SW 1271 (cell line): ENCODE data around the gene DDX3X.
"Not testable (repeated sequence)": the region's sequence is repeated elsewhere in the genome, so short reads cannot be mapped to it uniquely, and the experiment has no call there.

Experiments
- DNase-seq, 2 experiments: peaks; one replicate each; lab custom pipeline; 2025; lab: John Stamatoyannopoulos, UW

The DDX3X gene

GRCh38 chrX:41329101-41329500 lies 4.9 kb upstream of the DDX3X start:
- DNase-seq = no peak

- DNase-seq = no peak
These were observed 2.0 kb upstream of the DDX3X start for GRCh38 chrX:41332005-41332404.

- DNase-seq = peak in 1 of 2 experiments; percentile 12
These were observed 1.5 kb upstream of the DDX3X start for GRCh38 chrX:41332408-41333002.

- DNase-seq = peak; percentile 68 to 70
These were observed 789 bp upstream of the DDX3X start for GRCh38 chrX:41333003-41333743.

GRCh38 chrX:41334363-41335197 lies 618 bp downstream of the DDX3X start:
- peak in 1 of 2 experiments; percentile 15 for DNase-seq

GRCh38 chrX:41335198-41335957 lies 1.4 kb downstream of the DDX3X start:
- peak in 1 of 2 experiments; percentile 7 for DNase-seq

GRCh38 chrX:41335958-41336331 lies 2.0 kb downstream of the DDX3X start:
- no peak for DNase-seq

GRCh38 chrX:41336447-41336846 lies 2.5 kb downstream of the DDX3X start:
- DNase-seq = no peak

GRCh38 chrX:41337140-41337539 lies 3.2 kb downstream of the DDX3X start:
- no peak for DNase-seq

GRCh38 chrX:41338436-41338835 lies 4.5 kb downstream of the DDX3X start:
- no peak for DNase-seq

- DNase-seq = no peak
These were observed 5.2 kb downstream of the DDX3X start for GRCh38 chrX:41339148-41339547.

- no peak for DNase-seq
These were observed 10.1 kb downstream of the DDX3X start for GRCh38 chrX:41344053-41344452.

- no peak for DNase-seq
These were observed 13.2 kb downstream of the DDX3X start for GRCh38 chrX:41347186-41347585.

GRCh38 chrX:41348551-41348950 lies 14.6 kb downstream of the DDX3X start:
- no peak for DNase-seq

GRCh38 chrX:41350150-41350975 lies 16.4 kb downstream of the DDX3X start:
- no peak for DNase-seq

- peak in 1 of 2 experiments; percentile 4 for DNase-seq
These were observed 17.1 kb downstream of the DDX3X start for GRCh38 chrX:41350976-41351569.

GRCh38 chrX:41351923-41352322 lies 18.0 kb downstream of the DDX3X start:
- no peak for DNase-seq

GRCh38 chrX:41352329-41352838 lies 18.4 kb downstream of the DDX3X start:
- DNase-seq = no peak

- no peak for DNase-seq
These were observed 20.0 kb downstream of the DDX3X start for GRCh38 chrX:41353985-41354384.

- no peak for DNase-seq
These were observed 35.2 kb downstream of the DDX3X start for GRCh38 chrX:41369152-41369551.

- DNase-seq = not testable (repeated sequence)
These were observed 37.6 kb downstream of the DDX3X start for GRCh38 chrX:41371575-41371974.
